PC-3 (cell line): Measurements from ENCODE around the gene EGF. TPM values are rescaled to one million over a fixed set of nuclear protein-coding genes. Genes with fewer than 3 reads are reported as not detected.
"Not testable (repeated sequence)": the region's sequence is repeated elsewhere in the genome, so short reads cannot be mapped to it uniquely, and the experiment has no call there.

ENCODE experiments used
- ATAC-seq: fragments of 200-7000 bp; cut with Tn5 transposase; 2 replicates; pipeline ENCODE4 v1.9.1; 2020; ENCODE audit warnings: mild to moderate bottlenecking, moderate library complexity
- BruUV-seq: library from RNA; stranded (reverse); fragments of 400-500 nt; replicated peaks from 2 replicates; lab custom pipeline; 2021; lab: Mats Ljungman, UMichigan
- CTCF ChIA-PET: fragments of 300-600 bp; sonication (Branson Sonifier 250); formaldehyde crosslinking; loops from one replicate; lab custom pipeline; 2022; ENCODE audit warnings: antibody characterized with exemption; lab: Charles Lee
- POLR2A ChIA-PET: fragments of 300-600 bp; sonication (Branson Sonifier 250); formaldehyde crosslinking; loops from one replicate; lab custom pipeline; 2022; ENCODE audit warnings: antibody characterized with exemption; ENCODE audit not compliant: unreplicated experiment; lab: Charles Lee
- DNase-seq: peaks from one replicate; pipeline ENCODE4 v3.0.0-alpha.2; 2015
- H2AFZ ChIP-seq: fragments of 300-600 bp; sonication (generic); 2 replicates; pipeline ENCODE4 v1.6.0; 2016; ENCODE audit warnings: antibody characterized with exemption, low read length
- H3F3A ChIP-seq: fragments of 300-600 bp; sonication (generic); one replicate; pipeline ENCODE4 v1.6.0; 2017; ENCODE audit warnings: antibody characterized with exemption, low read length, control low read depth, mild to moderate bottlenecking; ENCODE audit not compliant: unreplicated experiment
- H3K27ac ChIP-seq: fragments of 300-600 bp; sonication (generic); 2 replicates; pipeline ENCODE4 v1.5.1; 2016; ENCODE audit warnings: mild to moderate bottlenecking, low read length
- H3K27me3 ChIP-seq: fragments of 300-600 bp; sonication (generic); 2 replicates; pipeline ENCODE4 v1.6.1; 2016; ENCODE audit warnings: low read length, mixed read lengths
- H3K36me3 ChIP-seq: fragments of 300-600 bp; sonication (generic); 2 replicates; pipeline ENCODE4 v1.6.1; 2016; ENCODE audit warnings: low read depth, mixed run types, low read length, mixed read lengths
- H3K4me1 ChIP-seq: fragments of 300-600 bp; sonication (generic); 2 replicates; pipeline ENCODE4 v1.5.1; 2016; ENCODE audit warnings: low read length; ENCODE audit not compliant: insufficient read depth
- H3K4me2 ChIP-seq: fragments of 300-600 bp; sonication (generic); 2 replicates; pipeline ENCODE4 v1.6.0; 2016; ENCODE audit warnings: low read length
- H3K4me3 ChIP-seq: fragments of 300-600 bp; sonication (generic); 2 replicates; pipeline ENCODE4 v1.5.1; 2016; ENCODE audit warnings: mild to moderate bottlenecking, low read length, mixed read lengths
- H3K79me2 ChIP-seq: fragments of 300-600 bp; sonication (generic); 2 replicates; pipeline ENCODE4 v1.6.1; 2017; ENCODE audit warnings: low read length, mixed read lengths
- H3K9ac ChIP-seq: fragments of 300-600 bp; sonication (generic); 2 replicates; pipeline ENCODE4 v1.6.0; 2016; ENCODE audit warnings: mild to moderate bottlenecking, low read length
- H3K9me2 ChIP-seq: fragments of 300-600 bp; sonication (generic); replicated peaks from 2 replicates; pipeline ENCODE4 v1.6.1; 2016; ENCODE audit warnings: mixed run types, low read length, mixed read lengths
- H3K9me3 ChIP-seq: fragments of 300-600 bp; sonication (generic); 2 replicates; pipeline ENCODE4 v1.6.1; 2016; ENCODE audit warnings: low read length, mixed read lengths
- H4K20me1 ChIP-seq: fragments of 300-600 bp; sonication (generic); 2 replicates; pipeline ENCODE4 v1.6.1; 2016; ENCODE audit warnings: low read length, mixed read lengths
- EZH2 ChIP-seq: fragments of 300-600 bp; sonication (generic); IDR thresholded peaks from one replicate; pipeline ENCODE4 v1.6.1; 2017; ENCODE audit warnings: antibody characterized with exemption, mild to moderate bottlenecking, low read length; ENCODE audit not compliant: unreplicated experiment
- EZH2phosphoT487 ChIP-seq: fragments of 300-600 bp; sonication (generic); IDR thresholded peaks from 2 replicates; pipeline ENCODE4 v1.6.1; 2018; ENCODE audit warnings: mild to moderate bottlenecking, antibody characterized with exemption, low read length, borderline replicate concordance
- intact Hi-C: fragments of 100-400 bp; cut with micrococcal nuclease; formaldehyde crosslinking; loops from 2 replicates; pipeline ENCODE4 v1.9.0; 2023
- total RNA-seq: library from RNA; depleted of rRNA; stranded (reverse); fragments of >200 nt; gene quantifications from 2 replicates; pipeline ENCODE4 v1.2.3, GENCODE V29; 2014
- TF ChIP-seq, protein P1 (sequence below): fragments of 300-600 bp; sonication (generic); conservative IDR thresholded peaks from 2 replicates; pipeline ENCODE4 v1.5.1; 2017; ENCODE audit warnings: antibody characterized with exemption, low read depth, mild to moderate bottlenecking, low read length

EGF gene
- total RNA-seq, 1 experiment from 2014 or later, result 6.1 TPM

DNA sequence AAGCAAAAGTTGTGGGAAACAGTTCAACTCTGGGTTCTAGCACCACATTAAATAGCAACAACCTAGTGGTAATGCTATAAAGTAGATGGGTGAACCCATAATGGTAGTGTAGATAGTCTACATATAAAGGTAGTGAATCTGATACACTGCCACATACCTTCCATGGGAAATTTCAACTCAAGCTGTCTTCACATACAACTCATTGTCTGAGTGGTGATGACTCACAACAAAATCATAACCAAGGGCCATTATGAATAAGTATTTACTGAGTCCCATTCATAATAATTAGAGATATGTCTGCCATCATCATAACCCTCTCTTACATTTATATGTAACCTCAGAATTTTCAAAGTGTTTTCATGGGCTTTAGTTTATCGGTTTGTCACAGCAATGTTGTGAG lies 34.8 kb downstream of the EGF start:
- no peaks in the 10 kb centered on the region for H3K9me2 ChIP-seq
- H3K9ac ChIP-seq, result peak overlapping the region; percentile 66
- DNase-seq (peak; percentile 88), ATAC-seq (peak; percentile 100)
- H3K36me3 ChIP-seq, result no peaks in the 10 kb centered on the region
- H3K27me3 ChIP-seq, result no peaks in the 10 kb centered on the region
- peak overlapping the region; percentile 98 for H3K27ac ChIP-seq
- no peaks in the 10 kb centered on the region for H3K9me3 ChIP-seq
- no peaks in the 10 kb centered on the region for H3K79me2 ChIP-seq
- no peaks in the 10 kb centered on the region for H4K20me1 ChIP-seq
- CTCF ChIA-PET, result interaction anchor here (0.6 kb wide), 1 partner anchor 638 kb away, joined by 3 read pairs; no protein-coding TSS in a partner anchor
- H3K4me1 ChIP-seq, result peaks cover 13% of the 10 kb centered on the region
- no peak overlapping the region; the same call in 1 of the 2 replicates for H3K4me3 ChIP-seq
- no TSS peak for BruUV-seq
- peak overlapping the region; percentile 50 for H3K4me2 ChIP-seq
- intact Hi-C loops, result loop anchor here (1.0 kb wide), 1 partner anchor 20 kb away; no protein-coding TSS in a partner anchor
- H3F3A ChIP-seq, result peaks cover 3% of the 10 kb centered on the region
- no peak for TF ChIP-seq EZH2
- TF ChIP-seq EZH2phosphoT487, result no peak
- TF ChIP-seq, protein P1, sequence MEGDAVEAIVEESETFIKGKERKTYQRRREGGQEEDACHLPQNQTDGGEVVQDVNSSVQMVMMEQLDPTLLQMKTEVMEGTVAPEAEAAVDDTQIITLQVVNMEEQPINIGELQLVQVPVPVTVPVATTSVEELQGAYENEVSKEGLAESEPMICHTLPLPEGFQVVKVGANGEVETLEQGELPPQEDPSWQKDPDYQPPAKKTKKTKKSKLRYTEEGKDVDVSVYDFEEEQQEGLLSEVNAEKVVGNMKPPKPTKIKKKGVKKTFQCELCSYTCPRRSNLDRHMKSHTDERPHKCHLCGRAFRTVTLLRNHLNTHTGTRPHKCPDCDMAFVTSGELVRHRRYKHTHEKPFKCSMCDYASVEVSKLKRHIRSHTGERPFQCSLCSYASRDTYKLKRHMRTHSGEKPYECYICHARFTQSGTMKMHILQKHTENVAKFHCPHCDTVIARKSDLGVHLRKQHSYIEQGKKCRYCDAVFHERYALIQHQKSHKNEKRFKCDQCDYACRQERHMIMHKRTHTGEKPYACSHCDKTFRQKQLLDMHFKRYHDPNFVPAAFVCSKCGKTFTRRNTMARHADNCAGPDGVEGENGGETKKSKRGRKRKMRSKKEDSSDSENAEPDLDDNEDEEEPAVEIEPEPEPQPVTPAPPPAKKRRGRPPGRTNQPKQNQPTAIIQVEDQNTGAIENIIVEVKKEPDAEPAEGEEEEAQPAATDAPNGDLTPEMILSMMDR, result no peak
- POLR2A ChIA-PET, result no interaction called here
- 0 out of 2 replicates have a peak overlapping the region, but pooled peaks have one; percentile 52 for H2AFZ ChIP-seq

DNA sequence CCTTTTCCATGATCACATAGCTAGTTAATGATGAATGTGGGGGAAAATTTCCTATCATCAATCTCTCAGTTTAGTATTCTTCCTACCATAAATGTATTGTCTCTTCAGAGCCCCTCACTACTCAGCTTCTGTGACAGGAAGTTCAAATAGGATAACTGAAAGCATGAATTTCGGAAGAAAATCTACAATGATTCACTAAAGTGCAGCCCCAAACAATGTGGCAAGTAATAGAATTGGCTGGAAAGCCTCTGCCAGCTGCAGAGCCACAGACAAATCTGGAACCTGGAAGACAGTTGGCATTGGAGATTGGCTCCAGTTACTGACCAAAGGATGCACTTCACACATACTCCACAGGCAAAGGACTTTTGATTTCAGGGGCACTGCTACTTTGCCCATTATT lies 35.2 kb downstream of the EGF start:
- H3K27me3 ChIP-seq, result no peaks in the 10 kb centered on the region
- no TSS peak for BruUV-seq
- ATAC-seq (no peak), DNase-seq (no peak)
- TF ChIP-seq EZH2 (no peak), EZH2phosphoT487 (no peak)
- TF ChIP-seq, protein P1, result no peak
- ChIA-PET CTCF (interaction anchor here (0.6 kb wide), 1 partner anchor 638 kb away, joined by 3 read pairs; no protein-coding TSS in a partner anchor), POLR2A (no interaction called here)
- intact Hi-C loops, result loop anchor here (1.0 kb wide), 1 partner anchor 19 kb away; no protein-coding TSS in a partner anchor
- peak overlapping the region; percentile 9; the same call in 1 of the 2 replicates for H3K4me3 ChIP-seq
- no peaks in the 10 kb centered on the region for H3K79me2 ChIP-seq
- H3K27ac ChIP-seq, result peak overlapping the region; percentile 98
- no peaks in the 10 kb centered on the region for H3K9me3 ChIP-seq
- no peaks in the 10 kb centered on the region for H3K9me2 ChIP-seq
- peak overlapping the region; percentile 43 for H3K9ac ChIP-seq
- H3K4me2 ChIP-seq, result peak overlapping the region; percentile 50
- peaks cover 13% of the 10 kb centered on the region for H3K4me1 ChIP-seq
- H3K36me3 ChIP-seq, result no peaks in the 10 kb centered on the region
- peaks cover 3% of the 10 kb centered on the region for H3F3A ChIP-seq
- no peaks in the 10 kb centered on the region for H4K20me1 ChIP-seq
- no peak overlapping the region for H2AFZ ChIP-seq

DNA sequence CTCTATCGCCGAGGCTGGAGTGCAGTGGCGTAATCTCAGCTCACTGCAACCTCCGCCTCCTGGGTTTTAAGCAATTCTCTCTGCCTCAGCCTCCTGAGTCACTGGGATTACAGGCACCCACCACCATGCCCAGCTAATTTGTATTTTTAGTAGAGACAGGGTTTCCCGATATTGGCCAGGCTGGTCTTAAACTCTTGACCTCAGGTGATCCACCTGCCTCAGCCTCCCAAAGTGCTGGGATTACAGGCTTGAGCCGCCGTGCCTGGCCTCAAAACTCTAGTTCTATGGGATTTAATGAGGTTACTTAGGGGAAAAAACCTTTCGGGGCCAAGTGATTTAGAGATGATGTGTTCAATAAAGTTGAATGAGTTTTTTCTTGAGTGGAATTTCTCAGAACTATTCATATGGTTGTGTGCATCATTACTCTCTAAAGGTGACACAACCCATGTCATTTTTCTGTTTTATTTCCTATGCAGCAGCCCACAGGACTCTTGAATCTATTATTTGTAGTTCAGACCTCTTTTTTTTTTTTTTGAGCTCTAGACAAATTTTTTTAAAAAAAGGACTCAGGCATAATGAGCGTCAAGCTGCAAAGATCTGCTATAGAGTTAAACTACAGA lies 36.5 kb downstream of the EGF start:
- H3K9me3 ChIP-seq, H2AFZ ChIP-seq, POLR2A ChIA-PET, H3K4me2 ChIP-seq, H3K9ac ChIP-seq, H4K20me1 ChIP-seq, H3K27ac ChIP-seq, H3K9me2 ChIP-seq, intact Hi-C loops, H3K4me3 ChIP-seq, H3K79me2 ChIP-seq, H3K27me3 ChIP-seq, H3F3A ChIP-seq, DNase-seq, BruUV-seq, ATAC-seq, H3K36me3 ChIP-seq: not testable (repeated sequence)
- CTCF ChIA-PET, result interaction anchor here (0.6 kb wide), 1 partner anchor 426 kb away, joined by 7 read pairs; no protein-coding TSS in a partner anchor
- peaks cover 13% of the 10 kb centered on the region for H3K4me1 ChIP-seq
